WTC11 (cell line): ENCODE data around the gene KDM2B.

Experiments used
- CTCF ChIP-seq: fragments of 200-600 bp; IDR thresholded peaks from 2 replicates; pipeline ENCODE4 v1.8.0; 2022; ENCODE audit warnings: antibody characterized with exemption
- E2F5 ChIP-seq: sonication (generic); formaldehyde crosslinking; IDR thresholded peaks from 2 replicates; pipeline ENCODE4 v1.8.1; 2022; ENCODE audit warnings: mild to moderate bottlenecking, moderate library complexity, missing genetic modification reagents
- ELF4 ChIP-seq: sonication (generic); formaldehyde crosslinking; IDR thresholded peaks from 2 replicates; pipeline ENCODE4 v1.8.1; 2022; ENCODE audit warnings: low read depth, mild to moderate bottlenecking, moderate library complexity, missing genetic modification reagents
- IRF1 ChIP-seq: sonication (generic); formaldehyde crosslinking; IDR thresholded peaks from 2 replicates; pipeline ENCODE4 v1.8.0; 2023; ENCODE audit warnings: missing genetic modification reagents
- MAX ChIP-seq: sonication (generic); formaldehyde crosslinking; IDR thresholded peaks from 2 replicates; pipeline ENCODE4 v1.8.0; 2022; ENCODE audit warnings: mild to moderate bottlenecking, missing genetic modification reagents
- MYBL2 ChIP-seq: sonication (generic); formaldehyde crosslinking; IDR thresholded peaks from 2 replicates; pipeline ENCODE4 v1.8.1; 2023; ENCODE audit warnings: mild to moderate bottlenecking, moderate library complexity, missing genetic modification reagents
- NR2C2 ChIP-seq: sonication (generic); formaldehyde crosslinking; IDR thresholded peaks from 2 replicates; pipeline ENCODE4 v1.8.0; 2022; ENCODE audit warnings: mild to moderate bottlenecking, missing genetic modification reagents
- PREB ChIP-seq: sonication (generic); formaldehyde crosslinking; IDR thresholded peaks from 2 replicates; pipeline ENCODE4 v1.8.1; 2022; ENCODE audit warnings: mild to moderate bottlenecking, missing genetic modification reagents, moderate library complexity, borderline replicate concordance
- STAT6 ChIP-seq: sonication (generic); formaldehyde crosslinking; conservative IDR thresholded peaks from 2 replicates; pipeline ENCODE4 v1.8.1; 2023; ENCODE audit warnings: mild to moderate bottlenecking, low read depth, missing genetic modification reagents, moderate library complexity
- USF1 ChIP-seq: sonication (generic); formaldehyde crosslinking; IDR thresholded peaks from 2 replicates; pipeline ENCODE4 v1.8.0; 2022; ENCODE audit warnings: mild to moderate bottlenecking, missing genetic modification reagents
- ZBTB43 ChIP-seq: sonication (generic); formaldehyde crosslinking; IDR thresholded peaks from 2 replicates; pipeline ENCODE4 v1.8.1; 2023; ENCODE audit warnings: mild to moderate bottlenecking, missing genetic modification reagents
- ZNF232 ChIP-seq: sonication (generic); formaldehyde crosslinking; IDR thresholded peaks from 2 replicates; pipeline ENCODE4 v1.8.0; 2022; ENCODE audit warnings: mild to moderate bottlenecking, missing genetic modification reagents

- TF ChIP-seq ZNF232 (CRISPR knock-in tag), result no peak
- no peak for TF ChIP-seq CTCF
- no peak for TF ChIP-seq E2F5 (CRISPR knock-in tag)
- TF ChIP-seq MYBL2 (CRISPR knock-in tag), result no peak
- TF ChIP-seq USF1, result no peak
- TF ChIP-seq PREB (CRISPR knock-in tag), result no peak
- TF ChIP-seq MAX (CRISPR knock-in tag), result no peak
- TF ChIP-seq IRF1, result no peak
- TF ChIP-seq NR2C2 (CRISPR knock-in tag), result no peak
- TF ChIP-seq ELF4, result no peak
- no peak for TF ChIP-seq STAT6
- TF ChIP-seq ZBTB43 (CRISPR knock-in tag), result no peak
Measured at GRCh38 chr12:121628536-121628935, 47.7 kb upstream of the KDM2B start.
